GM12878 (cell line): ENCODE results near the gene CCR5AS.

ENCODE experiments used
- ASH2L ChIP-seq: fragments of 300-600, 200-600 bp; sonication (generic); IDR thresholded peaks from 2 replicates; pipeline ENCODE4 v1.6.1; 2017; ENCODE audit warnings: low read depth, mild to moderate bottlenecking, borderline replicate concordance
- ATF2 ChIP-seq: IDR thresholded peaks from 2 replicates; pipeline ENCODE4 v1.6.1; 2012; ENCODE audit warnings: low read length, inconsistent platforms
- BCLAF1 ChIP-seq: fragments of 450-650 bp; IDR thresholded peaks from 2 replicates; pipeline ENCODE4 v1.6.1; 2017; ENCODE audit warnings: antibody characterized with exemption, mild to moderate bottlenecking, moderate library complexity
- CTCF ChIP-seq, 3 experiments: IDR thresholded peaks in 2 of 3; conservative IDR thresholded peaks in 1 of 3; 2 replicates each; pipeline ENCODE4 v1.5.1; 2011; ENCODE audit warnings: low read depth in 3 of 3, low read length in 3 of 3, mild to moderate bottlenecking in 3 of 3, control low read depth in 2 of 3, moderate library complexity in 2 of 3, inconsistent platforms in 1 of 3, mixed read lengths in 1 of 3; ENCODE audit not compliant: control insufficient read depth in 2 of 3, insufficient read depth in 1 of 3; ENCODE audit errors: extremely low read depth in 1 of 3
- MYC ChIP-seq: IDR thresholded peaks from 2 replicates; pipeline ENCODE4 v1.6.1; 2011; ENCODE audit warnings: mild to moderate bottlenecking, low read length, moderate library complexity, inconsistent platforms; ENCODE audit not compliant: insufficient read depth, insufficient replicate concordance, insufficient read length, severe bottlenecking
- PBX3 ChIP-seq: IDR thresholded peaks from 2 replicates; pipeline ENCODE4 v1.6.1; 2011; ENCODE audit warnings: mild to moderate bottlenecking, low read depth, low read length, moderate library complexity; ENCODE audit not compliant: insufficient replicate concordance
- POLR2AphosphoS2 ChIP-seq: IDR thresholded peaks from 2 replicates; pipeline ENCODE4 v1.6.1; 2011; ENCODE audit warnings: low read depth, mild to moderate bottlenecking, low read length, improper control_type of control experiment, moderate library complexity
- SMC3 ChIP-seq: IDR thresholded peaks from 2 replicates; pipeline ENCODE4 v1.6.1; 2011; ENCODE audit warnings: low read length, improper control_type of control experiment, borderline replicate concordance

CCR5AS gene

GRCh38 chr3:46400846-46401245 is 6.0 kb downstream of the CCR5AS start (continued):
- no peak for TF ChIP-seq ATF2
- no peak for TF ChIP-seq BCLAF1
- TF ChIP-seq ASH2L: no peak
- TF ChIP-seq MYC: no peak
- TF ChIP-seq SMC3: no peak
- no peak for TF ChIP-seq PBX3
- no peak for TF ChIP-seq POLR2AphosphoS2
- no peak for TF ChIP-seq CTCF (IDR thresholded peaks at IDR 0.05 in 2 of 3, conservative IDR thresholded peaks at IDR 0.05 in 1 of 3; ENCODE audit: control insufficient read depth in 2 of 3, extremely low read depth in 1 of 3, insufficient read depth in 1 of 3, low read depth in 3 of 3, low read length in 3 of 3)
